GM18499 (cell line): ENCODE data around the gene URGCP.
"Not testable (repeated sequence)": the region's sequence is repeated elsewhere in the genome, so short reads cannot be mapped to it uniquely, and the experiment has no call there.

ENCODE experiments used
- ATAC-seq: cut with Tn5 transposase; IDR thresholded peaks from one replicate; pipeline ENCODE4 v1.9.1; 2021; ENCODE audit warnings: moderate number of reproducible peaks; ENCODE audit not compliant: insufficient read depth, unreplicated experiment

Gene URGCP

GRCh38 chr7:43844257-43844656 lies 62.1 kb downstream of the URGCP start:
- ATAC-seq = no peak

GRCh38 chr7:43843296-43843695 lies 63.1 kb downstream of the URGCP start:
- no peak for ATAC-seq

GRCh38 chr7:43838201-43838658 lies 68.2 kb downstream of the URGCP start:
- ATAC-seq = no peak

GRCh38 chr7:43834463-43835251 lies 71.7 kb downstream of the URGCP start:
- ATAC-seq = peak; percentile 58

GRCh38 chr7:43830917-43831316 lies 75.5 kb downstream of the URGCP start:
- not testable (repeated sequence) for ATAC-seq
